H1 (cell line): ENCODE results near the gene ITSN1. TPM values are rescaled to one million over a fixed set of nuclear protein-coding genes. Genes with fewer than 3 reads are reported as not detected.
A peak's percentile ranks its signal among the peaks of the same experiment; 100 is the strongest.

Experiments
- CTCF ChIA-PET: fragments of 300-600 bp; sonication (Branson Sonifier 250); formaldehyde crosslinking; loops from one replicate; lab custom pipeline; 2021; ENCODE audit not compliant: partially characterized antibody; lab: Charles Lee
- POLR2A ChIA-PET: fragments of 300-600 bp; sonication (Branson Sonifier 250); formaldehyde crosslinking; loops from one replicate; lab custom pipeline; 2021; ENCODE audit warnings: inconsistent platforms; ENCODE audit not compliant: partially characterized antibody; lab: Charles Lee
- DNase-seq, 2 experiments: peaks; one replicate each; pipeline versions ENCODE4 v3.0.0 to v3.0.0-alpha.2; 2010 to 2022; ENCODE audit warnings: low spot score in 2 of 2, low read depth in 1 of 2, mixed read lengths in 1 of 2
- FAIRE-seq: peaks from 2 replicates; lab custom pipeline; 2011; peaks lifted over from hg19 to GRCh38; lab: Jason Lieb, UNC
- H2AFZ ChIP-seq: 2 replicates; pipeline ENCODE4 v1.8.1; 2012; ENCODE audit warnings: low read length, inconsistent platforms
- H2AK5ac ChIP-seq: 2 replicates; pipeline ENCODE4 v1.6.1; 2013; ENCODE audit warnings: low read depth, low read length
- H2BK120ac ChIP-seq: replicated peaks from 2 replicates; pipeline ENCODE3; 2013; ENCODE audit warnings: low read depth, low read length, inconsistent platforms
- H2BK12ac ChIP-seq: 2 replicates; pipeline ENCODE4 v1.6.1; 2013; ENCODE audit warnings: low read depth, low read length
- H2BK15ac ChIP-seq: 2 replicates; pipeline ENCODE4 v1.6.1; 2013; ENCODE audit warnings: low read length
- H2BK20ac ChIP-seq: 2 replicates; pipeline ENCODE4 v1.6.1; 2013; ENCODE audit warnings: low read length
- H2BK5ac ChIP-seq: 2 replicates; pipeline ENCODE4 v1.6.1; 2013; ENCODE audit warnings: low read depth, low read length
- H3K14ac ChIP-seq: 2 replicates; pipeline ENCODE4 v1.6.1; 2013; ENCODE audit warnings: inconsistent platforms; ENCODE audit not compliant: insufficient read length
- H3K18ac ChIP-seq: 2 replicates; pipeline ENCODE4 v1.6.1; 2013; ENCODE audit warnings: low read length; ENCODE audit errors: extremely low read depth
- H3K23ac ChIP-seq: 2 replicates; pipeline ENCODE4 v1.6.1; 2013; ENCODE audit warnings: inconsistent platforms; ENCODE audit not compliant: insufficient read length
- H3K23me2 ChIP-seq: 2 replicates; pipeline ENCODE4 v1.6.1; 2013; ENCODE audit warnings: low read depth, low read length
- H3K27ac ChIP-seq: 2 replicates; pipeline ENCODE4 v1.6.1; 2011; ENCODE audit warnings: low read depth, low read length, inconsistent platforms
- H3K27me3 ChIP-seq, 4 experiments: replicated peaks in 1 of 4; 1 replicate in 1 of 4; 2 replicates in 3 of 4; pipeline versions ENCODE4 v1.6.1 to v1.8.1; 2011 to 2013; ENCODE audit warnings: low read length in 3 of 4, mild to moderate bottlenecking in 3 of 4, inconsistent platforms in 2 of 4, mixed read lengths in 2 of 4, moderate library complexity in 1 of 4; ENCODE audit not compliant: control insufficient read depth in 3 of 4, insufficient read depth in 3 of 4; ENCODE audit errors: extremely low read depth in 1 of 4
- H3K36me3 ChIP-seq, 4 experiments: 2 replicates each; pipeline versions ENCODE4 v1.6.1 to v1.8.1; 2011 to 2013; ENCODE audit warnings: mild to moderate bottlenecking in 4 of 4, low read length in 3 of 4, moderate library complexity in 2 of 4, control low read depth in 1 of 4, inconsistent platforms in 1 of 4; ENCODE audit not compliant: insufficient read depth in 4 of 4, control insufficient read depth in 2 of 4
- H3K4ac ChIP-seq: replicated peaks from 2 replicates; pipeline ENCODE3; 2013; ENCODE audit warnings: low read length, low read depth, mixed read lengths, inconsistent platforms; ENCODE audit not compliant: insufficient read length
- H3K4me1 ChIP-seq, 4 experiments: replicated peaks in 1 of 4; 1 replicate in 1 of 4; 2 replicates in 3 of 4; pipeline versions ENCODE4 v1.6.1 to v1.8.1; 2011 to 2013; ENCODE audit warnings: low read length in 3 of 4, inconsistent platforms in 2 of 4, mixed read lengths in 1 of 4; ENCODE audit not compliant: insufficient read depth in 4 of 4, control insufficient read depth in 3 of 4
- H3K4me2 ChIP-seq, 2 experiments: 2 replicates each; pipeline versions ENCODE4 v1.6.1 to v1.8.1; 2011 to 2013; ENCODE audit warnings: low read depth in 2 of 2, low read length in 2 of 2, control low read depth in 1 of 2, inconsistent platforms in 1 of 2, mild to moderate bottlenecking in 1 of 2; ENCODE audit not compliant: insufficient read depth in 1 of 2
- H3K4me3 ChIP-seq, 4 experiments: fragments of 200-600, 300-600 bp in 1 of 4; sonication (generic), shearing (Covaris generic), sonication (Bioruptor Twin) in 1 of 4; 2 replicates each; pipeline versions ENCODE4 v1.5.1 to v1.8.1; 2011 to 2016; ENCODE audit warnings: low read length in 4 of 4, low read depth in 3 of 4, control low read depth in 2 of 4, inconsistent platforms in 2 of 4, mild to moderate bottlenecking in 2 of 4, mixed read lengths in 1 of 4, moderate library complexity in 1 of 4; ENCODE audit not compliant: insufficient read depth in 2 of 4; ENCODE audit errors: extremely low read depth in 1 of 4
- H3K56ac ChIP-seq: replicated peaks from 2 replicates; pipeline ENCODE3; 2013; ENCODE audit warnings: low read depth, mild to moderate bottlenecking, mixed read lengths, low read length, inconsistent platforms; ENCODE audit not compliant: insufficient read length
- H3K79me1 ChIP-seq: 2 replicates; pipeline ENCODE4 v1.6.1; 2013; ENCODE audit warnings: low read depth, low read length, control low read depth
- H3K79me2 ChIP-seq, 2 experiments: 2 replicates each; pipeline versions ENCODE4 v1.6.1 to v1.8.1; 2012 to 2013; ENCODE audit warnings: low read length in 2 of 2, mild to moderate bottlenecking in 2 of 2, inconsistent platforms in 1 of 2; ENCODE audit not compliant: insufficient read depth in 2 of 2, control insufficient read depth in 1 of 2
- H3K9ac ChIP-seq, 4 experiments: replicated peaks in 1 of 4; 1 replicate in 1 of 4; 2 replicates in 3 of 4; pipeline versions ENCODE4 v1.6.1 to v1.8.1; 2011 to 2013; ENCODE audit warnings: low read depth in 3 of 4, low read length in 3 of 4, control low read depth in 2 of 4, mild to moderate bottlenecking in 2 of 4, moderate library complexity in 2 of 4, inconsistent platforms in 1 of 4; ENCODE audit errors: extremely low read depth in 1 of 4
- H3K9me3 ChIP-seq, 2 experiments: 2 replicates each; pipeline versions ENCODE4 v1.6.1 to v1.8.1; 2012 to 2013; ENCODE audit warnings: mild to moderate bottlenecking in 2 of 2, moderate library complexity in 2 of 2, control low read depth in 1 of 2, inconsistent platforms in 1 of 2, low read depth in 1 of 2, low read length in 1 of 2, mixed read lengths in 1 of 2; ENCODE audit not compliant: insufficient read depth in 2 of 2
- H4K20me1 ChIP-seq, 2 experiments: replicated peaks in 1 of 2; 2 replicates each; pipeline versions ENCODE3 to v1.8.1; 2011 to 2013; ENCODE audit warnings: inconsistent platforms in 2 of 2, low read length in 2 of 2, mild to moderate bottlenecking in 1 of 2; ENCODE audit not compliant: insufficient read depth in 2 of 2, control insufficient read depth in 1 of 2
- H4K5ac ChIP-seq: 2 replicates; pipeline ENCODE4 v1.6.1; 2013; ENCODE audit warnings: low read length, low read depth, mixed read lengths, inconsistent platforms; ENCODE audit not compliant: insufficient read length
- H4K8ac ChIP-seq: 2 replicates; pipeline ENCODE4 v1.8.0; 2013; ENCODE audit warnings: mild to moderate bottlenecking, moderate library complexity, low read length, inconsistent platforms; ENCODE audit not compliant: insufficient read depth; ENCODE audit errors: extremely low read depth
- H4K91ac ChIP-seq: replicated peaks from 2 replicates; pipeline ENCODE3; 2013; ENCODE audit warnings: low read length, mixed read lengths, inconsistent platforms; ENCODE audit not compliant: insufficient read length
- whole genome bisulfite sequencing, 2 experiments: shearing (Covaris generic) in 1 of 2; methylation state at CpG; one replicate each; pipeline versions ENCODE4 v1.1.6 to v1.1.7; 2013 to 2015; ENCODE audit warnings: low lambda C conversion rate in 2 of 2, mixed read lengths in 2 of 2, inconsistent platforms in 1 of 2, low coverage in 1 of 2, missing lambda C conversion rate in 1 of 2; ENCODE audit not compliant: insufficient replicate concordance in 2 of 2, insufficient coverage in 1 of 2, insufficient read length in 1 of 2; ENCODE audit errors: extremely low coverage in 1 of 2, missing lambda C conversion rate in 1 of 2; 5-methylcytosine and 5-hydroxymethylcytosine counted together
- polyA plus RNA-seq, 7 experiments: library from polyadenylated mRNA; depleted of rRNA in 3 of 7; stranded (reverse) in 5 of 7; unstranded in 2 of 7; fragments of >200 nt in 5 of 7; fragments of 200-250 nt in 2 of 7; gene quantifications; 1 replicate in 5 of 7; 2 replicates in 1 of 7; 4 replicates in 1 of 7; pipeline versions ENCODE4 v1.2.1 to v1.2.3, GENCODE V29; 2011 to 2013; ENCODE audit warnings: missing spikeins in 2 of 7, mixed read lengths in 2 of 7
- total RNA-seq: library from RNA; stranded (reverse); fragmentation: NEBNext Ultra II Directional; extraction: Animal tissue kit (Norgen Biotek cat#: 25700); gene quantifications from 2 replicates; pipeline ENCODE4 v1.2.1, GENCODE V29; 2021

The ITSN1 gene
- total and polyA plus RNA-seq, 2 of the 8 experiments (the other 6 are each of a cell fraction or from before 2014, with no cell fraction given): 60.8 to 78.1 TPM

DNA sequence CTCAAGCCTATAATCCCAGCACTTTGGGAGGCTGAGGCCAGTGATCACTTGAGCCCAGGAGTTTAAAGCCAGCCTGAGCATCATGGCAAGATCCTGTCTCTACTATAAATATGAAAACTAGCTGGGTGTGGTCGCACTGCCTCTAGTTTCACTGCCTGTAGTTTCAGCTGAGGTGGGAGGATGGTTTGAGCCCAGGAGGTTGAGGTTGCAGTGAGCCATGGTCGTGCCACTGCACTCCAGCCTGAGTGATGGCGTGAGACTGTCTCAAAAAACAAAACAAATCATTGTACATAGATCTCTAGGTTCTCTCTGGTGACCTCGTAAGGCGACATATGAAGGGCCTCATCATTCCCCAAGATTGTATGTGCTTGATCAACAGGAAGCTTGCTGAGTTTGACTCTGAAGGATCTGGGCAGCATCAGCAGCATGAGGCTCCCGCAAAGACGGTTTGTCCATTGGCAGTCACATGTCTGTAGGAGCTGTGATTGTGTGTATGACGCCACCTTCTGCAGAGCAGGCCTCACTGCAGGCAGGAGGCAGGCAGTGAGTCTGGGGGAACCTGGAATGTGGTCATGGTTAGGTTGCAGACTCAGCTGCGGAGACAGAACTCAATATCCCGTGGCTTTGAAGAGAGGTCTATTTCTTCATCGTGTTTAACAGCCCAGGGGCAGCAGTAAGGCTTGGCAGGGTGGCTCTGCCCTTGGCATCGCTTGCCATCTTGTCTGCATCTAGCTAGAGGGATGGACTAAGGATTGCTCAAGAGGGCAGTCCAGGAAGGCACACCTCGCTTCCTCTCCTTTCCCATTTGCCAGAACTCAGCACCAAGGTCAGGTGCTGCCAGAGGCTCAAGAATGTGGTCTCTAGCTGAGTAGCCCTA, 259.3 kb downstream of the ITSN1 start:
- H3K4me1 ChIP-seq: no peaks in the 10 kb centered on the region
- no peak overlapping the region for H3K4me2 ChIP-seq
- no peak overlapping the region for H2BK15ac ChIP-seq
- H3K56ac ChIP-seq: no peak overlapping the region
- H3K9ac ChIP-seq: no peak overlapping the region
- H3K79me1 ChIP-seq: no peaks in the 10 kb centered on the region
- H4K20me1 ChIP-seq: peaks cover 2 to 10% of the 10 kb centered on the region in 2 experiments
- FAIRE-seq: peak; percentile 88
- no peak overlapping the region; the same call in 1 of the 2 replicates for H2BK5ac ChIP-seq
- H3K79me2 ChIP-seq: no peaks in the 10 kb centered on the region
- no peak overlapping the region for H4K5ac ChIP-seq
- no peak overlapping the region for H3K4me3 ChIP-seq
- H3K4ac ChIP-seq: no peak overlapping the region
- H3K23ac ChIP-seq: no peak overlapping the region
- no peak overlapping the region for H3K18ac ChIP-seq
- 73% methylated on average over 13 of the region's 13 CpGs; no CpG with 5 or more reads in 1 of the 2 experiments for WGBS, 2 experiments
- no peak overlapping the region for H3K14ac ChIP-seq
- no peaks in the 10 kb centered on the region for H3K27me3 ChIP-seq
- H2AK5ac ChIP-seq: no peak overlapping the region
- POLR2A ChIA-PET: interaction anchor here (1.2 to 1.4 kb wide), 3 partner anchors 9 to 446 kb away, joined by 3 to 6 read pairs (median 4); no protein-coding TSS in a partner anchor
- H3K9me3 ChIP-seq: no peaks in the 10 kb centered on the region
- CTCF ChIA-PET: interaction anchor here (0.7 to 4.2 kb wide), 27 partner anchors 9 to 644 kb away, joined by 3 to 30 read pairs (median 4); no protein-coding TSS in a partner anchor
- peak; percentile 39 to 61 for DNase-seq
- H2BK120ac ChIP-seq: no peak overlapping the region
- no peak overlapping the region for H4K8ac ChIP-seq
- no peaks in the 10 kb centered on the region for H3K23me2 ChIP-seq
- H2AFZ ChIP-seq: no peak overlapping the region
- no peak overlapping the region for H2BK12ac ChIP-seq
- H4K91ac ChIP-seq: no peak overlapping the region
- no peak overlapping the region for H3K27ac ChIP-seq
- H3K36me3 ChIP-seq: peaks cover 17 to 41% (median 30%) of the 10 kb centered on the region in 4 experiments; a peak in 7 of 8 replicates
- no peak overlapping the region for H2BK20ac ChIP-seq
